GM19023 (cell line): ENCODE data around the gene TNF.
"Not testable (repeated sequence)": the region's sequence is repeated elsewhere in the genome, so short reads cannot be mapped to it uniquely, and the experiment has no call there.

Source experiments
- ATAC-seq: cut with Tn5 transposase; IDR thresholded peaks from one replicate; pipeline ENCODE4 v1.9.1; 2021; ENCODE audit warnings: mild to moderate bottlenecking, moderate library complexity; ENCODE audit not compliant: unreplicated experiment

The TNF gene

GRCh38 chr6:31586599-31587281 lies 11.4 kb downstream of the TNF start:
- ATAC-seq: no peak

GRCh38 chr6:31587791-31588777 lies 12.7 kb downstream of the TNF start:
- no peak for ATAC-seq

GRCh38 chr6:31588871-31589650 lies 13.7 kb downstream of the TNF start:
- no peak for ATAC-seq

GRCh38 chr6:31590691-31591090 lies 15.3 kb downstream of the TNF start:
- not testable (repeated sequence) for ATAC-seq

GRCh38 chr6:31592396-31592771 lies 17.0 kb downstream of the TNF start:
- ATAC-seq: no peak

GRCh38 chr6:31597006-31597405 lies 21.6 kb downstream of the TNF start:
- ATAC-seq: no peak

GRCh38 chr6:31607317-31607716 lies 32.0 kb downstream of the TNF start:
- no peak for ATAC-seq

GRCh38 chr6:31609519-31610406 lies 34.4 kb downstream of the TNF start:
- no peak for ATAC-seq

- ATAC-seq: no peak
Observed at GRCh38 chr6:31610968-31611367, 35.6 kb downstream of the TNF start.

- ATAC-seq: no peak
Observed at GRCh38 chr6:31614075-31614619, 38.8 kb downstream of the TNF start.

- no peak for ATAC-seq
Observed at GRCh38 chr6:31614684-31615578, 39.6 kb downstream of the TNF start, which contains the start of gene AIF1. Gene AIF1 (plus strand): TSS chr6:31615234. CDS start chr6:31615330, 96 bp downstream.

- ATAC-seq: no peak
Observed at GRCh38 chr6:31615748-31616147, 40.4 kb downstream of the TNF start.

GRCh38 chr6:31617010-31617409 lies 41.6 kb downstream of the TNF start:
- no peak for ATAC-seq

GRCh38 chr6:31619805-31620585 lies 44.6 kb downstream of the TNF start:
- ATAC-seq: peak; percentile 81

- peak; percentile 34 for ATAC-seq
Observed at GRCh38 chr6:31620586-31621319, 45.4 kb downstream of the TNF start, which contains the start of gene PRRC2A. Gene PRRC2A (plus strand): TSS chr6:31620715. CDS start chr6:31622790, 2,075 bp downstream.

- ATAC-seq: no peak
Observed at GRCh38 chr6:31621320-31621939, 46.1 kb downstream of the TNF start.

- ATAC-seq: no peak
Observed at GRCh38 chr6:31621991-31622390, 46.6 kb downstream of the TNF start.
